GM12878 (cell line): ENCODE results near the gene RCL1. TPM values are rescaled to one million over a fixed set of nuclear protein-coding genes. Genes with fewer than 3 reads are reported as not detected.

Experiments used
- ATAC-seq: fragments of 200-7000 bp; cut with Tn5 transposase; 3 replicates; pipeline ENCODE4 v1.9.1; 2020; ENCODE audit warnings: mild to moderate bottlenecking, moderate library complexity
- BruUV-seq: library from RNA; stranded (reverse); fragments of 400-500 nt; replicated peaks from 2 replicates; lab custom pipeline; 2021; lab: Mats Ljungman, UMichigan
- CTCF ChIA-PET: fragments of 300-600 bp; sonication (Branson Sonifier 250); formaldehyde crosslinking; extraction: SDS; loops from one replicate; lab custom pipeline; 2021; ENCODE audit warnings: inconsistent platforms; lab: Yijun Ruan, JAX
- POLR2A ChIA-PET: fragments of 350-600 bp; formaldehyde crosslinking; extraction: SDS; loops from one replicate; lab custom pipeline; 2021; ENCODE audit warnings: inconsistent platforms; lab: Charles Lee
- RAD21 ChIA-PET: fragments of 300-600 bp; sonication (Branson Sonifier 250); formaldehyde crosslinking; loops from one replicate; lab custom pipeline; 2023; ENCODE audit warnings: antibody characterized with exemption; ENCODE audit not compliant: unreplicated experiment; lab: Charles Lee
- SMC1A ChIA-PET: fragments of 300-600 bp; sonication (Branson Sonifier 250); formaldehyde crosslinking; loops from one replicate; lab custom pipeline; 2023; ENCODE audit not compliant: unreplicated experiment, uncharacterized antibody; lab: Charles Lee
- DNase-seq: peaks from one replicate; pipeline ENCODE4 v3.0.0-alpha.2; 2011; ENCODE audit warnings: low read depth, low spot score
- FAIRE-seq: peaks from 3 replicates; lab custom pipeline; 2011; peaks lifted over from hg19 to GRCh38; lab: Jason Lieb, UNC
- H2AFZ ChIP-seq: 2 replicates; pipeline ENCODE4 v1.6.0; 2011; ENCODE audit warnings: low read depth, low read length, control low read depth; ENCODE audit not compliant: control insufficient read depth
- H3K27ac ChIP-seq: 2 replicates; pipeline ENCODE4 v1.5.1; 2011; ENCODE audit warnings: control low read depth; ENCODE audit not compliant: control insufficient read depth, insufficient read depth
- H3K27me3 ChIP-seq, 2 experiments: replicated peaks in 1 of 2; 2 replicates each; pipeline versions ENCODE4 v1.6.0 to v1.6.1; 2011; ENCODE audit warnings: low read length in 1 of 2; ENCODE audit not compliant: control insufficient read depth in 2 of 2, insufficient read depth in 2 of 2
- H3K36me3 ChIP-seq, 2 experiments: 2 replicates each; pipeline ENCODE4 v1.5.1; 2011; ENCODE audit warnings: low read length in 1 of 2; ENCODE audit not compliant: control insufficient read depth in 2 of 2, insufficient read depth in 2 of 2
- H3K4me1 ChIP-seq: 2 replicates; pipeline ENCODE4 v1.6.1; 2011; ENCODE audit warnings: mild to moderate bottlenecking, low read length, moderate library complexity, mixed read lengths; ENCODE audit not compliant: control insufficient read depth, insufficient read depth
- H3K4me2 ChIP-seq: 2 replicates; pipeline ENCODE4 v1.6.0; 2011; ENCODE audit warnings: control low read depth; ENCODE audit not compliant: control insufficient read depth, insufficient read depth
- H3K4me3 ChIP-seq: fragments of 200-600 bp; sonication (generic); 2 replicates; pipeline ENCODE4 v1.5.1; 2016
- H3K79me2 ChIP-seq: 2 replicates; pipeline ENCODE4 v1.6.0; 2011; ENCODE audit warnings: low read length; ENCODE audit not compliant: control insufficient read depth, insufficient read depth
- H3K9ac ChIP-seq: 2 replicates; pipeline ENCODE4 v1.8.0; 2011; ENCODE audit warnings: low read length, control low read depth, mixed read lengths; ENCODE audit not compliant: control insufficient read depth, insufficient read depth
- H3K9me3 ChIP-seq: replicated peaks from 3 replicates; pipeline ENCODE4 v1.5.1; 2011; ENCODE audit warnings: mild to moderate bottlenecking, low read length; ENCODE audit not compliant: control insufficient read depth, insufficient read depth
- H4K20me1 ChIP-seq: 2 replicates; pipeline ENCODE4 v1.6.0; 2011; ENCODE audit not compliant: control insufficient read depth, insufficient read depth
- CBX5 ChIP-seq: sonication (generic); IDR thresholded peaks from 2 replicates; pipeline ENCODE4 v1.6.1; 2016; ENCODE audit warnings: low read depth, moderate library complexity, mild to moderate bottlenecking, inconsistent platforms
- IKZF1 ChIP-seq: fragments of 450-650 bp; conservative IDR thresholded peaks from 2 replicates; pipeline ENCODE4 v1.6.1; 2017; ENCODE audit warnings: antibody characterized with exemption, mild to moderate bottlenecking
- IKZF2 ChIP-seq, 2 experiments: fragments of 450-650 bp; IDR thresholded peaks; 2 replicates each; pipeline ENCODE4 v1.6.1; 2017; ENCODE audit warnings: mild to moderate bottlenecking in 2 of 2, moderate library complexity in 2 of 2
- KAT2A ChIP-seq: conservative IDR thresholded peaks from 2 replicates; pipeline ENCODE4 v1.6.1; 2011; ENCODE audit warnings: low read depth, low read length; ENCODE audit not compliant: control insufficient read depth
- NFYB ChIP-seq: IDR thresholded peaks from 2 replicates; pipeline ENCODE4 v1.6.1; 2011; ENCODE audit warnings: low read depth, mild to moderate bottlenecking, low read length, improper control_type of control experiment, moderate library complexity; ENCODE audit not compliant: insufficient read depth
- NRF1 ChIP-seq: conservative IDR thresholded peaks from 2 replicates; pipeline ENCODE4 v1.6.1; 2011; ENCODE audit warnings: mild to moderate bottlenecking, low read depth, low read length, improper control_type of control experiment
- RAD21 ChIP-seq: IDR thresholded peaks from 2 replicates; pipeline ENCODE4 v1.6.1; 2011; ENCODE audit warnings: mild to moderate bottlenecking, low read depth, low read length, moderate library complexity; ENCODE audit not compliant: insufficient read depth
- RAD51 ChIP-seq: fragments of 450-650 bp; IDR thresholded peaks from 2 replicates; pipeline ENCODE4 v1.6.1; 2016; ENCODE audit warnings: moderate library complexity, mild to moderate bottlenecking, inconsistent platforms
- SMARCA5 ChIP-seq: fragments of 450-650 bp; IDR thresholded peaks from 2 replicates; pipeline ENCODE4 v1.6.1; 2017; ENCODE audit warnings: mild to moderate bottlenecking
- SMC3 ChIP-seq: IDR thresholded peaks from 2 replicates; pipeline ENCODE4 v1.6.1; 2011; ENCODE audit warnings: low read length, improper control_type of control experiment, borderline replicate concordance
- STAT1 ChIP-seq: fragments of 450-650 bp; conservative IDR thresholded peaks from 2 replicates; pipeline ENCODE4 v1.6.1; 2014; ENCODE audit warnings: antibody characterized with exemption, mild to moderate bottlenecking
- SUZ12 ChIP-seq: fragments of 200-600 bp; sonication (generic); IDR thresholded peaks from one replicate; pipeline ENCODE4 v1.6.1; 2018; ENCODE audit warnings: antibody characterized with exemption, mild to moderate bottlenecking; ENCODE audit not compliant: unreplicated experiment
- TCF3 ChIP-seq: IDR thresholded peaks from 2 replicates; pipeline ENCODE4 v1.6.1; 2012; ENCODE audit warnings: low read depth, mild to moderate bottlenecking, low read length, borderline replicate concordance; ENCODE audit not compliant: insufficient read depth
- YY1 ChIP-seq: IDR thresholded peaks from 2 replicates; pipeline ENCODE4 v1.6.1; 2011; ENCODE audit warnings: low read depth, mild to moderate bottlenecking, low read length
- WGBS: methylation state at CpG from one replicate; pipeline ENCODE4 v1.1.6; 2016; ENCODE audit warnings: low lambda C conversion rate; ENCODE audit not compliant: insufficient replicate concordance, insufficient coverage; ENCODE audit errors: missing lambda C conversion rate; 5-methylcytosine and 5-hydroxymethylcytosine counted together
- in situ Hi-C: fragments of 300-500 bp; cut with MboI; formaldehyde crosslinking; loops from 9 replicates; pipeline ENCODE4 v1.14.3; 2018; ENCODE audit warnings: mixed read lengths
- intact Hi-C: fragments of 100-400 bp; cut with micrococcal nuclease; formaldehyde crosslinking; loops from one replicate; pipeline ENCODE4 v1.14.2; 2022; ENCODE audit not compliant: unreplicated experiment
- polyA plus RNA-seq, 11 experiments: library from polyadenylated mRNA; depleted of rRNA in 4 of 11; unstranded in 6 of 11; stranded (reverse) in 5 of 11; fragments of >200 nt; fragmentation: Nextera tagmentation in 4 of 11; fragmentation: Illumina TruSeq in 1 of 11; extraction: Ambion mirVana in 4 of 11; extraction: Trizol in 1 of 11; gene quantifications; 1 replicate in 1 of 11; 2 replicates in 10 of 11; pipeline versions ENCODE4 v1.2.1 to v1.2.3, GENCODE V29; 2011 to 2016; ENCODE audit warnings: inconsistent platforms in 2 of 11, missing spikeins in 2 of 11, low read depth in 1 of 11
- total RNA-seq, 4 experiments: library from RNA; depleted of rRNA in 3 of 4; stranded (reverse); fragments of >200 nt in 3 of 4; fragmentation: Illumina TruSeq in 1 of 4; extraction: Trizol in 1 of 4; gene quantifications; 2 replicates each; pipeline versions ENCODE4 v1.2.1 to v1.2.3, GENCODE V29; 2013 to 2021
- TF ChIP-seq, protein P1 (sequence below), 3 experiments: IDR thresholded peaks in 2 of 3; conservative IDR thresholded peaks in 1 of 3; 2 replicates each; pipeline ENCODE4 v1.5.1; 2011; ENCODE audit warnings: low read depth in 3 of 3, low read length in 3 of 3, mild to moderate bottlenecking in 3 of 3, control low read depth in 2 of 3, moderate library complexity in 2 of 3, inconsistent platforms in 1 of 3, mixed read lengths in 1 of 3; ENCODE audit not compliant: control insufficient read depth in 2 of 3, insufficient read depth in 1 of 3; ENCODE audit errors: extremely low read depth in 1 of 3
- TF ChIP-seq, protein P2 (sequence below): fragments of 450-650 bp; IDR thresholded peaks from 2 replicates; pipeline ENCODE4 v1.6.1; 2017; ENCODE audit warnings: low read depth, mild to moderate bottlenecking, moderate library complexity

Gene RCL1
- total and polyA plus RNA-seq, 10 of the 15 experiments (the other 5 are each of a cell fraction or from before 2014, with no cell fraction given): 21.1 to 46.8 (median 30.5) TPM

DNA sequence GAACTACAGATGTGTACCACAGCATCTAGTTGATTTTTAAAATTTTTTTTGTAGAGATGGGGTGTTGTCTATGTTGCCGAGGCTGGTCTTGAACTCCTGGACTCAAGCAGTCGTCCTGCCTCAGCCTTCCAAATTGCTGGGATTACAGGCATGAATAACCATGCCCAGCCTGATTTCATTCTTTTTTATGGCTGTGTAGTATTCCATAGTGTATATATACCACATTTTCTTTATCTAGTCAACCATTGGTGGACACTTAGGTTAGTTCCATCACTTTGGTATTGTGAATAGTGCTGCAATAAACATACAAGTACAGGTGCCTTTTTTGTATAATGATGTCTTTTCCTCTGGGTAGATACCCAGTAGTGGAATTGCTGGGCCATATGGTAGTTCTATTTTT, 3.8 kb downstream of the RCL1 start (continued):
- TF ChIP-seq NRF1 (no peak), RAD51 (no peak), SUZ12 (no peak), KAT2A (no peak)

DNA sequence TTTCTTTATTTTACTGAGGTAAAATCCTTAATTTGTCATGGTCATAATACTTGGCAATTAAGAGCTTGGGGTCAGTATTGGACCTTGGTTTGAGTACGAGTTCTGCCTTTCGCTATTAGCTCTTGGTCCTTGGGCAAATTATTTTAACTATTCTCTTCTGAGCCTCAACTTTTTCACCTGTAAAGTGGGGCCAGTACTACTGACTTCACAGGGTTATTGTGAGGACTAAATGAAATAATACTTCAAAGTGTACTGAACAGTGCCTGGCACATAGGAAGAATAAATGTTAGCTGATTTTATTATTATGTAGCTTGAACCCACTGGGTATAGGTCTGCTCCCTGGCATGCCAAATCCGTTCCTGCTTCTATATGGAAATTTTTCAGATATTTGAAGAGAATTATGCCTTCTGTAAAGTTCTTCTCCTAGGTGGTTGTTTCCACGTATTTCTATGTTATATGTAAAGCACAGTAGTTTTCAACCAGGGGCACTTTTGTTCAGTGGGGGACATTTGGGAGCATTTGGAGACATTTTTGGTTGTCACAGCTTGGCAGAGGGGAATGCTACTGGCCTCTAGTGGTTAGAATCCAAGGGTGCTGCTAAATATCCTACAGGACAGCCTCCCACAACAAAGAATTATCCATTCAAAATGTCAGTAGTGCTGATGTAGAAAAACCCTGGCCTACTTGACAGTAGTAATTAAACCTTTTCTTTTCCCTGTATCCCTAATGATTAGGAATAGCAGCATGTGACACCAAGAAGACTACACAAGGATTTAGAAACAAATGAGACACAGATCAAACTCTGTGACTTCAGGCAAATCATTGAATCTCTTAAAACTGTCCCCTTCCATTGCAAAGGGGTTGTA, 4.5 kb downstream of the RCL1 start:
- DNase-seq: no peak
- FAIRE-seq: no peak
- H3K4me3 ChIP-seq: peak overlapping the region; percentile 51
- peak; percentile 55 for TF ChIP-seq RAD21
- TF ChIP-seq NFYB: no peak
- peak; percentile 26; the same call in 1 of the 2 replicates for TF ChIP-seq IKZF1
- TF ChIP-seq, protein P1, sequence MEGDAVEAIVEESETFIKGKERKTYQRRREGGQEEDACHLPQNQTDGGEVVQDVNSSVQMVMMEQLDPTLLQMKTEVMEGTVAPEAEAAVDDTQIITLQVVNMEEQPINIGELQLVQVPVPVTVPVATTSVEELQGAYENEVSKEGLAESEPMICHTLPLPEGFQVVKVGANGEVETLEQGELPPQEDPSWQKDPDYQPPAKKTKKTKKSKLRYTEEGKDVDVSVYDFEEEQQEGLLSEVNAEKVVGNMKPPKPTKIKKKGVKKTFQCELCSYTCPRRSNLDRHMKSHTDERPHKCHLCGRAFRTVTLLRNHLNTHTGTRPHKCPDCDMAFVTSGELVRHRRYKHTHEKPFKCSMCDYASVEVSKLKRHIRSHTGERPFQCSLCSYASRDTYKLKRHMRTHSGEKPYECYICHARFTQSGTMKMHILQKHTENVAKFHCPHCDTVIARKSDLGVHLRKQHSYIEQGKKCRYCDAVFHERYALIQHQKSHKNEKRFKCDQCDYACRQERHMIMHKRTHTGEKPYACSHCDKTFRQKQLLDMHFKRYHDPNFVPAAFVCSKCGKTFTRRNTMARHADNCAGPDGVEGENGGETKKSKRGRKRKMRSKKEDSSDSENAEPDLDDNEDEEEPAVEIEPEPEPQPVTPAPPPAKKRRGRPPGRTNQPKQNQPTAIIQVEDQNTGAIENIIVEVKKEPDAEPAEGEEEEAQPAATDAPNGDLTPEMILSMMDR (IDR thresholded peaks at IDR 0.05 in 2 of 3, conservative IDR thresholded peaks at IDR 0.05 in 1 of 3; ENCODE audit: control insufficient read depth in 2 of 3, extremely low read depth in 1 of 3, insufficient read depth in 1 of 3, low read depth in 3 of 3, low read length in 3 of 3): peak; percentile 62 to 70 (median 68)
- TF ChIP-seq, protein P2, sequence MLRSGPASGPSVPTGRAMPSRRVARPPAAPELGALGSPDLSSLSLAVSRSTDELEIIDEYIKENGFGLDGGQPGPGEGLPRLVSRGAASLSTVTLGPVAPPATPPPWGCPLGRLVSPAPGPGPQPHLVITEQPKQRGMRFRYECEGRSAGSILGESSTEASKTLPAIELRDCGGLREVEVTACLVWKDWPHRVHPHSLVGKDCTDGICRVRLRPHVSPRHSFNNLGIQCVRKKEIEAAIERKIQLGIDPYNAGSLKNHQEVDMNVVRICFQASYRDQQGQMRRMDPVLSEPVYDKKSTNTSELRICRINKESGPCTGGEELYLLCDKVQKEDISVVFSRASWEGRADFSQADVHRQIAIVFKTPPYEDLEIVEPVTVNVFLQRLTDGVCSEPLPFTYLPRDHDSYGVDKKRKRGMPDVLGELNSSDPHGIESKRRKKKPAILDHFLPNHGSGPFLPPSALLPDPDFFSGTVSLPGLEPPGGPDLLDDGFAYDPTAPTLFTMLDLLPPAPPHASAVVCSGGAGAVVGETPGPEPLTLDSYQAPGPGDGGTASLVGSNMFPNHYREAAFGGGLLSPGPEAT: 0 out of 2 replicates have a peak, but pooled peaks have one; percentile 29
- no peak for TF ChIP-seq TCF3
- TF ChIP-seq IKZF2 (IDR thresholded peaks at IDR 0.05): peak; percentile 34 to 45; a peak in 1 of 4 replicates
- peak; percentile 42; the same call in 1 of the 2 replicates for TF ChIP-seq SMC3
- 0 out of 2 replicates have a peak, but pooled peaks have one; percentile 17 for TF ChIP-seq SMARCA5
- 0 out of 2 replicates have a peak, but pooled peaks have one; percentile 56 for TF ChIP-seq YY1
- TF ChIP-seq CBX5: 0 out of 2 replicates have a peak, but pooled peaks have one; percentile 26
- TF ChIP-seq STAT1: no peak
- TF ChIP-seq, all 136 proteins: peak for 9
- ChIA-PET RAD21 (interaction anchor here (1.0 to 2.2 kb wide), 5 partner anchors 10 to 34 kb away, joined by 3 to 6 read pairs (median 5); no protein-coding TSS in a partner anchor), POLR2A (no interaction called here), SMC1A (interaction anchor here (0.7 to 3.2 kb wide), 12 partner anchors 11 to 189 kb away, joined by 3 to 16 read pairs (median 4); partner anchors contain the start of gene JAK2), CTCF (interaction anchor here (0.6 to 3.9 kb wide), 18 partner anchors 11 to 389 kb away, joined by 3 to 18 read pairs (median 4); partner anchors contain the start of gene JAK2)
- peak overlapping the region; percentile 10; the same call in 1 of the 2 replicates for H3K27ac ChIP-seq
- peak overlapping the region; percentile 24 for H3K9ac ChIP-seq
- intact Hi-C loops (loop anchor here (10.0 kb wide), 1 partner anchor 188 kb away; the partner anchor contains the start of gene JAK2), in situ Hi-C loops (no loop called here)
- no peaks in the 10 kb centered on the region; the same call in 2 of the 3 replicates for H3K9me3 ChIP-seq
- peak overlapping the region; percentile 83 for H3K4me2 ChIP-seq
- H3K79me2 ChIP-seq: peaks cover 87% of the 10 kb centered on the region
- H4K20me1 ChIP-seq: no peaks in the 10 kb centered on the region
- 97% methylated on average over 4 of the region's 4 CpGs for WGBS
- H3K27me3 ChIP-seq: no peaks in the 10 kb centered on the region
- BruUV-seq: no TSS peak
- peaks cover 11% of the 10 kb centered on the region for H3K4me1 ChIP-seq
- ATAC-seq: no peak
- peak overlapping the region; percentile 13 for H2AFZ ChIP-seq
- H3K36me3 ChIP-seq: no peaks in the 10 kb centered on the region
